Endothelial cell of coronary artery (primary cell): ENCODE measurements around the gene GHITM. TPM values are rescaled to one million over a fixed set of nuclear protein-coding genes. Genes with fewer than 3 reads are reported as not detected.

Experiments
- total RNA-seq: library from RNA; depleted of rRNA; stranded (reverse); fragments of >200 nt; gene quantifications from 2 replicates; pipeline ENCODE4 v1.2.3, GENCODE V29; 2014

The GHITM gene, protein sequence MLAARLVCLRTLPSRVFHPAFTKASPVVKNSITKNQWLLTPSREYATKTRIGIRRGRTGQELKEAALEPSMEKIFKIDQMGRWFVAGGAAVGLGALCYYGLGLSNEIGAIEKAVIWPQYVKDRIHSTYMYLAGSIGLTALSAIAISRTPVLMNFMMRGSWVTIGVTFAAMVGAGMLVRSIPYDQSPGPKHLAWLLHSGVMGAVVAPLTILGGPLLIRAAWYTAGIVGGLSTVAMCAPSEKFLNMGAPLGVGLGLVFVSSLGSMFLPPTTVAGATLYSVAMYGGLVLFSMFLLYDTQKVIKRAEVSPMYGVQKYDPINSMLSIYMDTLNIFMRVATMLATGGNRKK
- total RNA-seq = 165 and 179 TPM in 2 replicates

DNA sequence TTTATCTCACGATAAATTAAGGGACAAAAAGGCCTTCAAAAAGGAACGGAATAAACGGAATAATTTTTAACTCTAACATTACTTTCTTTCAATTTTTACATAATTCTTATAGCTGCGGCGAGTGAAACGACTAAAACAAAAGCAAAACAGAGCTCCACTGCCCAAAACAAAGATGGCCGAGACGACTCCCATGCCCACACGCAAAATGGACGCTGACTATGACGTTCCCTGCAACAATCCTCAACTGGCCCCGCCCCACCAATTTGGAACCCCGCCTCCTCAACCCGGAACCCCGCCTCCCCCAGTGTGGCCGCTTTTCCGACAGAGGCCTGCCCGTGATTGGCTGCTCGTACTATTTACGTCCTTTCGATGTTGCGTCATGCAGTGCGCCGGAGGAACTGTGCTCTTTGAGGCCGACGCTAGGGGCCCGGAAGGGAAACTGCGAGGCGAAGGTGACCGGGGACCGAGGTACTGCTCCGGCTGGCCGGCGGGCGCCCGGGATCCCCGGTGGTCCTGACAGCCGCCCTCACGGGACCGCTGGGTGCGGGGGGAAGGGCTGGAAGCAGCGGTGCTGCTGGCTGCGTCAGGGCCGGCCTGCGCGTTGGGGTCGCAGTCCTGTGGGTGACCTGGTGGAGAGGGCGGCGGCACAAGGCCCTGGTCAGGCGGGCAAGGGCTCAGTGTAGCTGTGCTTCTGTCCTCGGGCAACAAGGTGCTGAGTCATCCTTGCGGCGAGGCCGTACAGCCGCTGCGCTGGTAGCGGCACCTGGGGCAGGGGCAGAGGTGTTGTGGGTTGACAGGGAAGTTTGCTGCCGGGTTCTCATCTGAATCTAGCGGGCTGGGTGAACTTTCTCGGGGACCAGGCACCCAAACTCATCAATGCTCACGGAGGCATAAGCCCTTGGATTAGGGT lies at the start of gene GHITM:
Gene GHITM (plus strand): TSS at position 384 of the 910 bp plus-strand sequence. CDS start 1,992 bp downstream, outside the sequence.

DNA sequence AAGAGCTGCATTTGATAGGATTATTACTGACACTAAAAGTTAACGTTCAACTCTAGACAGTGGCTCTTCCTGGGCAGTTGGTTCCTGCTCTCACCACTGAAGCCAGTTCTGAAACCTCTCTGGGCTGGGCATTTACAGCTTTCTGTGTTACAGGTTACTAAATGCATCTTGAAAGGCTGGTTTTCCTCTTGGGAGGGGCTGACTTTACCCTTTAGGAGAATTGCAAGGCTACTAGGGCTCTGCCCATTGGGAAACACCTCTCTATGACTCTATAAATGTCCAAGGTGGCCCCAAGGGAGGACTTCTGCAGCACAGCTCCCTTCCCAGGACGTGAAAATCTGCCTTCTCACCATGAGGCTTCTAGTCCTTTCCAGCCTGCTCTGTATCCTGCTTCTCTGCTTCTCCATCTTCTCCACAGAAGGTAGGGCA lies 34.2 kb downstream of the GHITM start, which contains the start of gene GPR15LG:
Gene GPR15LG (plus strand): TSS at position 301 of the 429 bp plus-strand sequence. CDS start 51 bp downstream, at position 352.

DNA sequence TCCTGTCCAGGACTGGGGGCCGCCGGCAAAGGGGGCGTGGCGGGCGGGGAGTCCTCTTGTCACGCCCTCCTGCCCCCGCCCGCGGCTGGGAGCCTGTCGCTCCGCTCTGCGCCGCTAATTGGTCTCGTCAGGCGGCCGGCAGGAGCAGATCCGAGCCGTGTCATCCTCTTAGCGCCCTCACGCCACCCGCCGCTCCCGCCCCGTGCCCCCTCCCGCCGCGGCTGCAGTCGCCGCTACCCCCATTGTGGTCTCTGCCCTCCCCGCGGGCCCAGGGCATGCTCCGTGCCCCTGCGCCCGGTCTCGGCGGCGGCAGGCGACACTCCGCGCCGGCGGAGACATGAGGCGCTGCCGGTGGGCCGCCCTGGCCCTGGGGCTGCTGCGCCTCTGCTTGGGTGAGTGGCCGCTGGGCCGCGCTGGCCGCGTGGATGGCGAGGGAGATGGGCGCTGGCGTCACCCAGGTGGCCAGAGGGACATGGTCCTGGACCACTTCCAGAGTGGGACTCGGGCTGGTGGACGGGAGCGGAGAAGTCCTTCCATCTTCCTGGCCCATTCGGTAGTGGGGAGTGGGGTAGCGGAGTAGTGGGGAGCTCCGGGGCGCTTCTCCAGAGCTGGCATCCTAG lies 55.2 kb downstream of the GHITM start, which contains the start of gene CDHR1:
Gene CDHR1 (plus strand): TSS at position 114 of the 620 bp plus-strand sequence. CDS start 224 bp downstream, at position 338.

Other genes starting within 250 kb of the GHITM start
- not detected in 2 replicates for gene GPR15LG, start 34.3 kb downstream of the GHITM start, total RNA-seq
- not detected in 2 replicates for gene CDHR1, start 55.0 kb downstream of the GHITM start, total RNA-seq
- gene LRIT2, start 86.0 kb downstream of the GHITM start, total RNA-seq = not detected in 2 replicates
- gene LRIT1, start 102.0 kb downstream of the GHITM start, total RNA-seq = not detected in 2 replicates
- not detected in 2 replicates for gene RGR, start 105.5 kb downstream of the GHITM start, total RNA-seq
- 21.8 and 23.2 TPM in 2 replicates for gene CCSER2, start 189.1 kb downstream of the GHITM start, total RNA-seq